ENCODE measurements around the gene LRRC37A3.
A peak's percentile ranks its signal among the peaks of the same experiment; 100 is the strongest.
"Not testable (repeated sequence)": the region's sequence is repeated elsewhere in the genome, so short reads cannot be mapped to it uniquely, and the experiment has no call there.

The LRRC37A3 gene

DNA sequence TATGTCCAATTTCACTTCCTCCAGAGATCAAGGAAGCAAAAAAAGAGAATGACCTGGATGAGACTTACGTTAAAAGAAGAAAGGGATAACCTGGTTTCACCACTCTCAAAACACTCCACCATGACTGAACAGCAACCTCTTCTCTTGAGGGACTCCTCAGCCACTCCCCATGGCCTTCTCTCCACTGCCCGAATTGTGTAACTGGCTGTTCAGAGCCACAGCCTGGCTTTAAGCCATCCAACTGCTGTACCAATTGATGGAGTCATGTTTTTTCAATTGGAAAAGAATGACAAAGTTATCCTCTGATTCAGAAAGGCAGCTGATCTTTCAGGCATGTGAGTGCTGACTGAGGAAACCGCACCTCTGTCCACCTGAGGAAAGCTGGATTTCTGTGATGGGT, 85.2 kb downstream of the LRRC37A3 start:
- not testable (repeated sequence) for DNase-seq (ENCODE audit: low read depth in 2 of 2)

DNA sequence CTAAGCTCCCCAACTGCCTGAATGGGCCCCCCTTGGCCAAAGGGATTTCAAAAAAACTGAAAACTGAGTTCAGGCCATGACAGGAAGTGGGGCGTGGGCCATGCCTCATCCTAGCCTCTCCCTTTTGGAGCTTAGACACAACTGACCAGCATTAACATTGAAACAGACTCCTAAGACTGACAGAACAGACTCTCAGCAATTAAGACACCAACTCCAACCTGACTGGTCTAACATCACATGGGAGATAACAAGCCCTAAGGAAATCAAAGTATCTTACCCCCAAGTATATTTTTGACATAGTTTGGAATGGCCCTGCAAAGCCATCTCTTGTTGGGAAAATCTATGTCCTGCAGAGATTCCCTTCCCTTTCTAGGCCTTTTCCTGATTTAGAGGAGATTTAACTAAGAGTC, 88.6 kb downstream of the LRRC37A3 start:
- not testable (repeated sequence) for DNase-seq (ENCODE audit: low read depth in 2 of 2)

DNA sequence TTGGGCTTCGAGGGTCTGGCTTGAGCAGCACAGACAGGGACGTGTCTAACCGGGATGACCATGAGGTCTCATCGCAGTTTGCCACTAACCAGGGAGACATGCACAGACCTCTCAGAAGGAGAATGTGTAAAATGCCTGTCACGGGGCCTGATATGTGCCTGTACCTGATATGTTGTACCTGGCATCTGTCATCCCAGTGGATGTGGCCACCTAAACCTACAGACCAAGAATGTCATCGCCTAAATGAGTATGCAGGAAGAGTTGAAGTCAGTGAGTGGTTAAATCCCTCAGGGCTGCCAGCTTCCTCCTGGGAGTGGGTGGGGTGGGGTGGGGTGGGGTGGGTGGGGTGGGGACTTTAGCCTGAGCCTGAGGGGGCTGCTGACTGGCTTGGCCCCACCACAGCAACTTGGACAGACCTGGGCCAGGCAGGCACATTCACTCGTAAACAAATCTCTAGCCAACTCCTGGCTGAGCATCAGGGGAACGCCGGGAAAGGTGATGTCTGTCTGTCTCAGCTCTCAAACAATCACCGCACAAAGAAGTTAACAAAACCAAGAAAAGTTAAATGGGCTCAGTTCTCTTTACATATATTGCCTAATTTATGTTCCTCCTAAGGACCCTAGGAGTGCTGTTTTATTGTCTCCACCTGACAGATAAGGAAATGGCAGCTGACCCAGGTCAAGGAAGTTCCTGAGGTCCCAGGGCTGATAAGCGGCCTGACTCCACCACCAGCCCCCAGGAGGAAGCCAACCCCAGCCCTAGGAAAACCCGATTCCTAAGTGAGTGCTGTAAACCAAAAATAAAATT, 89.3 kb downstream of the LRRC37A3 start:
- DNase-seq (ENCODE audit: low read depth in 2 of 2): not testable (repeated sequence)

DNA sequence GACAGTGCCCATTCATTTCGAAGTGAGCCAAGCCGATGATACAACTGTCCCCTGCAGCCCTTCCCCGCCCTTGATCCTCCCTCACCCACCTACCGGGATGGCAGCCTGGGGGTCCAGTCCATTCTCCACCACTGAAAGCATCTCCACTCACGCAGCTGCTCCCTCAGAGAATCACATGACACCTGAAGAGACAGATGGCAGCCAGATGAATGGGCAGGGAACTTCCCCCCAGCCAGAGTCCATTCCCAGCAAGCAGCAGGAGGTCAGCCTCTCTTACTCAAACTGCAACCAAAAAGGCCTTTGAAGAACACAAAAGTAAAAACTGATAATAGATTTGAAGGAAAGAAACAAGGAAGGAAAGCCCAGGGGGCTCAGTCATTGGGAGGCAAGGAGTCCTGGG, 90.2 kb downstream of the LRRC37A3 start:
- not testable (repeated sequence) for DNase-seq (ENCODE audit: low read depth in 2 of 2)

DNA sequence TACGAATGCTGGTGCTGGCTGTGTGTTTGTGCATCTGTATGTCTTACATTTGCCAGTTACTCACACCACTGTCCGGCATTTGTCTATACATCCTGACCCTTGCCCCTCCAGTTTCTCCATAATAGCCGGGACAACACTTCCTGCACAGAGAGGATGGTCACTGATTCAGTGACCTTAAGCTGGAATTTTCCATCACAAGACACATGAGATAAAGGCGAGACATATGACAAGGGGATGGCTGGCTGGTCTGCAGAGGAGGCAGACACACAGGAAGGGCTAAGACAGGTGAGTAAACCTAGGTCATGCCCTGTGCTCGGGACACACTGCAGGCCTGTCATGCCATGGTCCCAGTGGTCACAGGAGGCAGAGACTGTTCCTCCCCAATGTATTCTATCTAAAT, 100.4 kb downstream of the LRRC37A3 start:
- not testable (repeated sequence) for DNase-seq (ENCODE audit: low read depth in 2 of 2)

DNA sequence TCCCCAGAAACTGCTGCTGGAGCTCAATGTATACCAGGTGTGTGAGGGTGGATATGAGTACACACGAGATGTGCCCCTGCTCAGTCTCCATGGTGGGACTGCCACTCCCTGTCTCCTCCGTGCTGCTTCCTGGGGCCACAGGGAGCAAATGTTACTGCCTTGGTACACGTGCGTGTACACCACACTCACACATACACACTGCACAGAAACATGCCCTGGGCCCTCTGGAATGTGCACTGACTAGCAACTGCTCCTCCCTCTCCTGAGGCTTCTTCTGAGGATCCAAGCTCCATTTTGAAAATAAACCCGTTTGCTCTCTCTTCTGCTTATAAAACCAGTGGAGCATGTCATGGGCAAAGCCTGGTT, 103.5 kb downstream of the LRRC37A3 start:
- DNase-seq (ENCODE audit: low read depth in 2 of 2): not testable (repeated sequence)

DNA sequence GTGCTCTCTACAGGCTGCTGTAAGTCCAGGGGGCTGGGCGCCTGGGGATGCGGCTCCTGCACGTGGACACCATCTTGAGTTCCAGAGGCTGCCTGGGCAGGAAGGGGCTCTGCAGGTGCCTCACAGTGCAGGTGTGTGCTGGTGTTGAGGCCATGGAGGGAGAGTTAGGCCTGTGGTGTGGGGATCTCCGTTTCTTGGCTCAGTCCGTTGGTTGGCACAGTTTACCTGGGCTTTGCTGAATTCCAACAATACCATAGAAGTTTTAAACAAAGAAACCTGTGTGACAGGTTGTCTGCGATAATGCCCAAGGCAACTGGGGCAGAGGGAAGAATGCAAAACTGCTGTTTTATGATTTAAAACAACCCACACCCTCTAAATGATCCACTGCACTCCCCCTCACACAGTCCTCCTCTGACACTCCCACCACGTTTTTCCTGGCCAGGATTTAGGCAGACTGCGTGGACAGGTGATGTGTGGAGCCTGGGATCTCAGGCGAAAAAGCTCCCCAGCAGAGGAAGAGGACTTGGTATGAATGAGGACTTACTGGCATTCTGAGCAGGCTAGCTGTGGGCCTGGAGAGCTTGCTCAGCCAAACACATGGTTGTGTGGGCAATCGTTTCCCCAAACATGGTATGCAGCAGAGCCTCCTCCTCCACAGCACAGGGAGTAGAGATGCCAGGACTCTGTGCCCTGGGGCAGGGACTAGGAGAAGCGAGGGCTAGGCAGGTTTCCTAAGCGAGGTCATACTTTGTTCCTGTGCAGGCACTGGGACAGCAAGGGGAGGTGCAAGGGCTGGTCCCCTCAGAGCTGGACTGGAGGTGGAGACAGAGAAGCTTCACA, 104.1 kb downstream of the LRRC37A3 start:
- DNase-seq (ENCODE audit: low read depth in 2 of 2): not testable (repeated sequence)

DNA sequence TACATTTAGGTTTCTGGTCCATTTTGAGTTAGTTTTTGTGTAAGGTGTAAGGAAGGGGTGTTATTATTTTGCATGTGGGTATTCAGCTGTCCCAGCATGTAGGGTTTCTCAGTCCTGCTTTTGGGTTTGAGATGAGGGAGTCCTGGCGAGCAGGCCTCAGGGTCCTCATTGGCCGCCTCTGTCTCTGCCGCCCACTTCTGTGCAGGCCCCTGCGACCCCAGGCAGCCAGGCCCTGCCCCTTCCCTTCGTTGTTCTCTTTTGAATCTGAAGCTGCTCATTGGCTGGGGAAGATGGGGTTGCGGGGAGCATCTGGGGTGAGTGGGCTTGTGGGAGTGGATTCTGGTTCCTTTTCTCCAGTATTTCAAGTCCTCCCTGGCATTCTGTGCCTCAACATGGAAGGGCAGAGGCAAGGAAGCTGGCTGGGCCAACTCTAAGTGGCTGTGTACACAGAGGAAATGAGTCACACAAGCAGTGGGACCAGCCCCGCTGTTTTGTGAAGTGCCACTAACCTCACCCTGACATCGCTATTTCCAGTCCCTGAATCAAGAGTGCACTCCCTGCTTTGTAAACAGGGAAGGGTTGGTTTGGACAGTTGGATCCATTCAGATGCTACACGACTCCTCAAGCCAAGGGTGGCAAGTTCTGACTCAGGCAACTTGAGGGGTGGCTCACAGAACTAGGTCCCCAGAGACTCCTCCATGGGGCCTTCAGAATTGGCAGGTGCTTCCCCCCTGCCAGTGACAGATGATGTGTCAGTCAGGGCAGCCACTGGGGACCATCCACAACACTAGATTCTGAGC, 110.9 kb downstream of the LRRC37A3 start:
- DNase-seq (ENCODE audit: low read depth in 2 of 2): peak; percentile 29 to 42
